ENCODE data around the gene TTF2. TPM values are rescaled to one million over a fixed set of nuclear protein-coding genes. Genes with fewer than 3 reads are reported as not detected.

The TTF2 gene
- total and polyA plus RNA-seq, 9 of the 15 experiments (the other 6 are each of a cell fraction or from before 2014, with no cell fraction given): 9.4 to 71.1 (median 42.1) TPM

GRCh38 chr1:117077267-117077666 lies 17.1 kb downstream of the TTF2 start (continued):
- TF ChIP-seq ATF3 (IDR thresholded peaks at IDR 0.05): peak; percentile 80
- no peak for TF ChIP-seq ATF3 (CRISPR knock-in tag; conservative IDR thresholded peaks at IDR 0.05)
- 0 out of 2 replicates have a peak, but pooled peaks have one; percentile 16 for TF ChIP-seq JUN (IDR thresholded peaks at IDR 0.05; ENCODE audit: borderline replicate concordance, low read depth, low read length)
- no peak for TF ChIP-seq JUN (CRISPR knock-in tag; IDR thresholded peaks at IDR 0.05; ENCODE audit: borderline replicate concordance)
- no peak for TF ChIP-seq ZNF184 (CRISPR knock-in tag; IDR thresholded peaks at IDR 0.05)
- TF ChIP-seq ZNF639 (CRISPR knock-in tag; conservative IDR thresholded peaks at IDR 0.05 in 1 of 2, IDR thresholded peaks at IDR 0.05 in 1 of 2): no peak
- TF ChIP-seq HNRNPH1 (optimal IDR thresholded peaks at IDR 0.05; ENCODE audit: low read depth, low read length): no peak
- no peak for TF ChIP-seq KAT7 (CRISPR knock-in tag; IDR thresholded peaks at IDR 0.05; ENCODE audit: borderline replicate concordance)
- TF ChIP-seq PPARD (CRISPR knock-in tag; IDR thresholded peaks at IDR 0.05): no peak
- no peak for TF ChIP-seq SMARCB1 (IDR thresholded peaks at IDR 0.05; ENCODE audit: insufficient read length, low read depth)
- TF ChIP-seq SPI1 (IDR thresholded peaks at IDR 0.05; ENCODE audit: borderline replicate concordance, low read depth, low read length): no peak
- no peak for TF ChIP-seq PURB (CRISPR knock-in tag; IDR thresholded peaks at IDR 0.05; ENCODE audit: low read depth)
- no peak for TF ChIP-seq CBFA2T2 (conservative IDR thresholded peaks at IDR 0.05)
- no peak for TF ChIP-seq CEBPG (CRISPR knock-in tag; IDR thresholded peaks at IDR 0.05)
- TF ChIP-seq CEBPG (tag; conservative IDR thresholded peaks at IDR 0.05 in 1 of 2, IDR thresholded peaks at IDR 0.05 in 1 of 2): peak in 1 of 2 experiments; percentile 49; a peak in 1 of 4 replicates
- no peak for TF ChIP-seq SLC30A9 (CRISPR knock-in tag; IDR thresholded peaks at IDR 0.05)
- peak; percentile 17; the same call in 1 of the 2 replicates for TF ChIP-seq ZNF316 (IDR thresholded peaks at IDR 0.05)
- no peak for TF ChIP-seq PYGO2 (tag; IDR thresholded peaks at IDR 0.05)
- no peak for TF ChIP-seq ZNF174 (CRISPR knock-in tag; IDR thresholded peaks at IDR 0.05)
- no peak for TF ChIP-seq NR1H2 (CRISPR knock-in tag; IDR thresholded peaks at IDR 0.05)
- no peak for TF ChIP-seq NR3C1 (CRISPR knock-in tag; IDR thresholded peaks at IDR 0.05)

Measured in K562 (cell line).